Myocyte (in vitro differentiated cells): Measurements from ENCODE around the gene PACC1. TPM values are rescaled to one million over a fixed set of nuclear protein-coding genes. Genes with fewer than 3 reads are reported as not detected.

ENCODE experiments used
- DNase-seq: peaks from one replicate; pipeline ENCODE4 v3.0.0-alpha.2; 2012; ENCODE audit warnings: low read depth
- total RNA-seq: library from RNA; depleted of rRNA; stranded (reverse); fragments of >200 nt; gene quantifications from 2 replicates; pipeline ENCODE4 v1.2.3, GENCODE V29; 2014

Gene PACC1
- total RNA-seq, 1 donor from 2014 or later: 6.8 TPM

DNA sequence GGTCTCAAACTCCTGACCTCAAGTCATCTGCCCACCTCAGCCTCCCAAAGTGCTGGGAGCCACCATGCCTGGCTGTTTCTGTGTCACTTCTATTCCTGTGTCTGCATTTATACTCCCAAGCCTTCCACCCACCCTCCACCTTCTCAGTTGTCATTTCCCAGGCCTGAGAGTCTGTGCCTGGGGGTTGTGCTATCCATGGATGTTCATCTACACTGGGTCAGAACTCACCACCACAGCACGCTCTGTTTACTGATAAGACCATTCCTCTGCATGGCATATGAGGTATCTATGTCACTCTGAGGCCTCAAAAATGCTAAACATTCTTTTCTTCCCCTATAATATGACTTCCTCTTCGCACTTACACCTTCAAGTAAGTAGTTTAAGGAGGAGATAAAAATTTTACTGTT is 24.1 kb upstream of the PACC1 start:
- DNase-seq: no peak

DNA sequence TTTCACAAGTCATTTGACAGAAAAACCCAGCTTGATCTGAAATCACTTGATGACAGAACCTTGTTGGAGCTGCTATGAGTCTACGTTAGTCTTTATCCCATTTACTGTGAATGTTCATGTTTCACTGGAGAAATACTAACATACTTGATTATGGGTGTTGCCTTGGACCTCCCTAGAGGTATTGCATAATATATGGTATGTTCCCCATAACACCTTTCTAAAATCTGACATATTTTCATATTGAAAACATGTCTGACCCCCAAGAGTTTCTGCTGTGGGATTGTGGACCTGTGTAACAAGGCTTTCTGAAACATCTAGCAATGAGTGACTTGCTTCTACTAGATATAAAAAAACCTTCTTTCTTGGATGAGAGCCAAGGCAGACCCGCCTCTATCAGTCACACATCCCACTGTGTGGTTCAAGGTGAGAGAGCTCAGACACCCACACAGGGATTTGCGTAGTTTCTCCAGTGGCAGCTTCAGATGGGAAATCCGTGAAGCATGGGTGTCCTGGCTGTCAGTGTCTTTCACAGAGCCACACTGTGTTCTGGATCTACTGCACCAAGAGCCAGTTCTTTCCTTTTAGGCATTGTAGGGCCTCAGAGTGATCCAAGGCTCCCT is 22.6 kb upstream of the PACC1 start:
- DNase-seq: no peak

DNA sequence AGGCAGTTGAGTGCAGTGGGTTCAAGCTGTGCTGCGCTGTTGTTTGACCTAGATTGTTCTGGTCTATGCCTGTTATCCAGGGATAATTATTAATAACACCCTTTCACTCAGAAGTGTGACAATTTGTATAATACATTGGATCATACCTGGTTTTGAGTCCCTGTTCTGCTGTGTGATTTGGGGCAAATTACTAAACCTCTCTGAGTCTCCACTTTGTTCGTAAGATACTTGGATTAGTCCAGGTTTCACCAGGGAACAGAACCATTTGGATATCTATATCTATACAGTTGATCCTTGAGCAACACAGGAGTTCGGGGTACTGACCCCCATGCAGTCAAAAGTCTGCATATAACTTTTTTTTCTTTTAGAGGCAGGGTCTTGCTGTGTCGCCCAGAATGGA is 20.3 kb upstream of the PACC1 start:
- DNase-seq: no peak

DNA sequence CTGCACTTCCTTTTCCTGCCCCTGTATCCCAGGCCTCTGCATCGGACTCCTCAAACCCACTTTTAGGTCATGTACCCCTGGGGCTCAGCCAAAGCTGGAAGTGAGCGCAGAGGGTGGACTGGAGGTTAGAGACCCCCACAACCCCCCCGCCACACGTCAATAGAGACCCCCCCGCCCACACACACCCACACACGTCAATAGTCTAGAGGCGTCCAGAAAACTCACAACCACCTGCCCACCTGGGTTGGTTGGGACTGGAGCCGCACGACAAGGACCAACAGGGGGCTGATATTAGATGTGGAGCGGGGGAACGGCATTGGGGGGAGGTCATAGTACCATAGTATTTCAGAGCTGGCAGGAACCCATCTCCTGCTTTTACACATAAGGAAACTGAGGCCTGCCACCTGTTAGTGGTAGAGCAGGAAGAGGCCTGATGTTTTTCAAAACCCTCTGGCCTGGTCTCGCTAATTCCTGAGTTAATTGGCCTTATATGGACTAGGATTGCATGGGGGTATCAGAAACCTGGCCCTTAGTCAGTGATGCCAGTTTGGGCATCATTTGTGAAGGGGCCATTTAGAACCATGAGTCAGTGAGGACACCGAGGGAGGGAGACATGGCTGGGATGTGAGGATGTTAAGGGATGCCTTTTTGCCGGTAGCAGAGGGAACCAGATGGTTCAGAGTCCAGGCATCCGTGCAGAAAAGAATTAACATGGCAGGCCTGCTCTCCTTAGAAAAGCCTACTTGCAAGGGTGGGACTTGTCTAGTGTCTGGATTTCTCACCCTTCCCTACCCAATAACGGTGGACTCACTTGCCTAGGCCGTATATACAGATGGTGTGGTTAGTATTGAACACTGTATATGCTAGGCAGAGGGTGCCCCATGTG is 19.1 kb upstream of the PACC1 start:
- DNase-seq: no peak

DNA sequence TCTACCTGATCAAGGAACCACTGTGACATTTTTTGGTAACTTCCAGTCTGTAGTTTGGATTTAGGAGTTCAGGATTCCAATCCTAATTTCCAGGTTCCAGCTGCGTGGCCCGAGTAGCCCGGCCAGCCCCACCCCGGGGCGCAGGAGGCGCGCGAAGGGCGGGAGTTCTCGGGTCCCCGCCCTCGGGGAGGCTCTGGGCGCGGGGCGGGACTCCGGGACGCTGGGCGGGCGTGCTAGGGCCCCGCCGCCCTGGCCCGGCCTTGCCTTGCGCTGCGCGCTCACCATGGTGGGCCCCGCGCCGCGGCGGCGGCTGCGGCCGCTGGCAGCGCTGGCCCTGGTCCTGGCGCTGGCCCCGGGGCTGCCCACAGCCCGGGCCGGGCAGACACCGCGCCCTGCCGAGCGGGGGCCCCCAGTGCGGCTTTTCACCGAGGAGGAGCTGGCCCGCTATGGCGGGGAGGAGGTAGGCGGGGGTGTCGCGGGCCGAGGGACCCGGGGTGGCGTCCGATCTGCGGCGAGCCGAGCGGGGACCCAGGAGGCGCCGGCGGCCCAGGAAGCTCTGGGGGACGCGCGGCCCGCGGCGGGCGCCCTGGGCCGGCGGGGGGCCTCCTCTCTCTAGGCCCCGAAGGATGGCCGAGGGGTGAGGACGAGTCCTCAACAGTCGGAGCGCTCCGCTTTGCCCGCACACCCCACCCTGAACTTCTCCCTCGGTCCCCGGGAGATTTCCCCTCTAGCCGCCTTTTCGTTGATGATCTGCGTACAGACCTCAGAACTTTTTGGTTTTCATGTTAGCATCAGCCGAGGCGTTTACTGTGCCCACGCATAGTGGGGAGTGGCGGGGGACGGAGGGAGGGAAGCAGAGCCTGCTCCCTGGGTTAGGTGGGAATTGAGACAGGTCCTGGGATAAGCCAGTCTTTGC is 18.2 kb upstream of the PACC1 start, which contains the start of gene NENF:
NENF (plus strand) TSS at position 260 of the 916 bp plus-strand sequence; CDS start at position 284, 24 bp downstream.
- peak; percentile 87 for DNase-seq

DNA sequence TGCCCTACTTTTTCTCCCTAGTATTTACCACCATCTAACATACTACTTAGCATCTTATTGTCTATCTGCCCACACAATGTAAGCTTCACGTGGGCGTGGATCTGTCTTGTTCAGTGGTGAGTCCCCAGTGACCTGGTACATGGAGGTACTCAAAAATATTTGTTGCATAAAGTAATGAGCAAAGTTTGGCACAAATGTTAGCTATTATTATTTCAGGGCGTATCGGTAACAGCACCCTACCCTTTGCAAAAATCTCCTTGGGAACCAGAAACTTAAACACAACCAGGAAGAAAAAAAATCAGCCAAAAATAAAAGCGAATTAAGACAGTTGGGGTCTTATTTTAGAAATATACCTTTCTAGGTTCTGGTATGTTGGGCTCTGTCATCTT is 17.6 kb upstream of the PACC1 start:
- no peak for DNase-seq

DNA sequence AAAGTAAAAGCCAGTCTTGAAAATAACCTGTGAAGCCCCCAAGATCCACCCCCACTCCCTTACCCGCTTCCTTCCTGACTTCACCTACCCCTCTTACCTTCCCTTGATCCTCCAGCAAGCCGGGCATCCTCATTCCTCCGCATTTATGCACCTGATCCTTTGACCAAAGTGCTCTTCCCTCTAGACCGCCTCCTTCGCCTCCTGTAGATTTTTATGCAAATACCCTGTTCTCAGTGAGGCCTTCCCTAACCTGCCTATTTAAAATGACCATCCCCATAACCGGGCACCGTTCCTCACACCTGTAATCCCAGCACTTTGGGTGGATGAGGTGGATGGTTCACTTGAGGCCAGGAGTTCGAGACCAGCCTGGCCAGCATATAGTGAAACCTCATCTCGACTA is 17.0 kb upstream of the PACC1 start:
- DNase-seq: no peak

DNA sequence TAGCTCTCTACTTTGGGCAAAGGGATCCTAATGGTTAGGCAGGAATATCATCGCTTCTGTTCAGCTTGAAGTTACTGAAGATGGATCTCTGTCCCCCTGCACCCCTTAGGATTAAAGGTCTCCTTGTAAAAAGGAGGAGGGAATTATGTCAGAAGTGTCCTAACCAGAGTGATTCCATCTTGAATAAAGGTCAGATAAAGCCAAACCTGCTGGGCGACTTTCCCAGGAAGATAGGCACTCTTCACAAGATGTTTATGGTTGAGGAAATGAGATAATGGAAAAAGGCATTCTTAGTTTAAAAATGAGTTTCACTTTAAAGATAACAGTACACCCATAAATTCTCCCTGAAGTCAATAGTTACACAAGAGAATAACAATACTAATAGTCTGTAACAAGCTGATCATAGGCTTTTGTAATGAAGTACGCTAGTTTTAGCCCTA is 16.3 kb upstream of the PACC1 start:
- DNase-seq: no peak

DNA sequence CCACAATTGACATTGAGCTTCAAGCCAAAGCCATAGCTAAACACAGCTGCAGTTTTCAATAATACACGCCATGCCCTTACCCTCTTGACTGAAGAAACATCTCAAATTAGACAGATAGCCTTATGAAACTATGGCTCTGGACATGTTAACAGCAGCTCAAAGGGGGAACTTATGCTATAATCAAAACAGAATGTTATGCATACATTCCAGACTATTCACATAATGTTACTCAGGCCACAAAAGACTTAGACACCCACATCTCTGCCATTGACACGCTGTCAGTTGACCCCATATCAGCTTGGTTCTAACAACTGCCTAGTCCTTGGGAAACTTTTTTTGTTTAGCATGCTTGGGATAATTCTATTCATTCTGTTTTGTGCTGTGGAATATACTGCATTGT is 15.7 kb upstream of the PACC1 start:
- no peak for DNase-seq

DNA sequence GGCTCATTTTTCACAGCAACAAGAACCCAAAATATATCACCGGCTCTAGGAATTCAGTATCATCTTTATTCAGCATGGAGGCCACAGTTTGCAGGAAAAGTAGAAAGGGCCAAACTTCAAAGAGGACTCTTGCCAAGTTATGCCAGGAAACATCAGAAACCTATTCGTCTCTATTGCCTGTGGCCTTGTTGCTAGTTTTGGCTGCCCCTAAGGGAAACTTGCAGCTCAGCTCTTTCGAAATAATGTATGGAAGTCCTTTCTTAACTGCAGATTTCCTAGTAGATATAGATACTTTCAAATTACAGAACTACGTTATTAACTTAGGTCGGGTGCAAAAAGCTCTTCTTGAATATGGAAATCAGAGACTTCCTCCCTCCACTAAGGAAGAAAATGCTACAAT is 13.8 kb upstream of the PACC1 start:
- no peak for DNase-seq

DNA sequence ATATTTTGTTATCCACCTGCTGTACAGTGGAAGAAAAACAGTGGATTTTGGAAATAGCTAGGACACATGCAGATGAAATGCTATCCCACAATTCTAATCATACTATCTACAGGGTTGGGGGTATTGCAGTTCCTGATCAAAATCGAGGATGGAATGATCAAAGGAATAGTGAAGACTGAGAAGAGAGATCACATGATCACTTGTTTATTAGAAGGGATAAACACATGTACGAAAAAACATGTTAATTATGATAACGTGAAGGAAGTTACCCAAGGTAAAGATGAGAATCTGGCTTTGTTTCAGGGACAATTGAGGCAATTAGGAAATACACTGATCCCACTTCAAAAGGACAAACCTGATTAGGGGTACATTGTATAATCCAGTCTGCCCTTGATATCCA is 9.2 kb upstream of the PACC1 start:
- no peak for DNase-seq

DNA sequence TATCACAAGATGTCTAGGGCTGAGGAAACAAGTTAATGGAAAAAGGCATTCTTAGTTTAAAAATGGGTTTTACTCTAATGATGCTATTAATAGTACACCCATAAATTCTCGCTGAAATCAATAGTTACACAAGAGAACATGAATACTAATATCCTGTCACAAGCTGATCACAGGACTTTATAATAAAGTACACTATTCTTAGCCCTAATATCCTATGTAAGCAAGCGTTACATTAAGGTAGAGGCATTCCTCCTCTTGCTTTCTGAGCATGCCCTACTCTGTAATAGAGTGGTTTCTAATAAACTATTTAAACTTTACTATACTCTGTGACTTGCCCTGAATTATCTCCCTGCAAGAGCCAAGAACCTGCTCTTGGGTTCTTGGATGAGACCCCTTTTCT is 6.5 kb upstream of the PACC1 start:
- DNase-seq: no peak

DNA sequence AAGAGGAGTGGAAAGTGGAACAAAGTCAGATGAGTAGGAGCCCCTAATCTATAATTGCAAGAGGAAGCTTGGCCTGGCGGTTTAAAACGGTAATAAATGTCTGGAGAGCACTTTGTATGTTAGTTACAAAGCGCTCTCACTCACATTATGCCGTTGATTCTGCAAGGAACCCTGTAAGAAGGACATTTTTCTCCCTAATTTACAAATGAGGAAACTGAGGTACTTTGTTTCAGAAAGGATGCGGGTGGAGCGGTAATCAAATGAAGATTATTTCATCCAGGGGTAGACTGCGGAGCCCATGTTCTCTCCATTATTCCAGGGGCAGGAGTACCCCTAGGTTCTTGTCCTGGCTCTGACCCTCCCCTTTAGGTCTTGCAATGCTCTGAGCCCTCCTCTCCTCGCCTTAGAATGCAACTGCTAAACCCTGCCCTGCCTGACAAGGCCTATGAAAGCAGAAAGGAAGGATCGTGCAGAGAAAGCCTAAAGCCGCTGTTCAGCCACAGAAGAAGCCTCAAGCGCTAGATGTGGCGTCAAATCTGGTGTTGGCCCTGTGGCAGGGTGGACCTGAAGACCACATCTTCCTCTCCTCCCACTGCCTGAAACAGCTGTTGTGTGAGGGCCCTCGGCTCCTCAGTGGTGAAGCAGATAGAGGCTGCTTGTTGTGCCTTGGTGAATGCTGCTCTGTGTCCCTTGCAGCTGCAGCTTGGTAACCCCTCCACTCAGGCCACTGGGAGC is 588 bp upstream of the PACC1 start:
- DNase-seq: no peak

DNA sequence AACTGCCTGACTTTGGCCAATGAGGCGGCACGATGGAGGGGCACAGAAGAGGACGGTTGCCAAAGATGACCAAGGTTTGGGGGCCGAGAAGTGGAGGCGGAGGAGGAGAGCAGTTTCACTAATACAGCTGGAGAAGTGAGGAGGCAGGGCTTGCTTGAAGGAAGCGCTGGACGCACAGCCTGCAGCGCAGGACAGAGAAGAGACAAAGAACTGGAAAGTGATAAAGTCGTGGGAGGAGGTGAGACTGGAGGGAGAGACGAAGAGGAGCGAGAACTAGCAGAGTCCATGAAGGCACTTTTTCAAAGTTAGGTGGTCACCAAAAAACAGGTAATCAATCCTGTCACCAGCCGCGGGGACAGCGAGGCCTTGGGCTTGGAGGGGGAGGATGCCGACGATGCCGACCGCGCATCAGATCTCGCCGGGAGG is 771 bp downstream of the PACC1 start:
- peak; percentile 28 for DNase-seq

DNA sequence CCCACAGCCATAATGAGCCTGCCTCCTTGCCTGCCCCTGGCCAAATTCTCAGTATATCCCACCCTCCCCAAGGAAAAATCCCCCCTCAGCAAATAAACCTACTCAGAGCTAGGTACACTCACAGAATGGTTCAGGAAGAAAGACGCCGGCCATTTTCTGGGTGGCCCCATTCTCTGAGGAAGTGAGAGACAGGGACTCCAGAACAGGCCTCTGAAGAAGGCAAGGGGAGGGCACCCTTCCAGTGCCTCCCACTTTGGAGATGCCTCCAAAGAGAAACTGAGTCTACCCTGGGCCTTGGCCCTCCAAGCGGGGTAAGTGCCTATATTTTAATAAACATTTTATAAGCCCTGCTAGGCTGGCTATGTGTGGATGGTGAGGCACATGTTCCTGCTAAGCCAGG is 2.3 kb downstream of the PACC1 start:
- DNase-seq: no peak

DNA sequence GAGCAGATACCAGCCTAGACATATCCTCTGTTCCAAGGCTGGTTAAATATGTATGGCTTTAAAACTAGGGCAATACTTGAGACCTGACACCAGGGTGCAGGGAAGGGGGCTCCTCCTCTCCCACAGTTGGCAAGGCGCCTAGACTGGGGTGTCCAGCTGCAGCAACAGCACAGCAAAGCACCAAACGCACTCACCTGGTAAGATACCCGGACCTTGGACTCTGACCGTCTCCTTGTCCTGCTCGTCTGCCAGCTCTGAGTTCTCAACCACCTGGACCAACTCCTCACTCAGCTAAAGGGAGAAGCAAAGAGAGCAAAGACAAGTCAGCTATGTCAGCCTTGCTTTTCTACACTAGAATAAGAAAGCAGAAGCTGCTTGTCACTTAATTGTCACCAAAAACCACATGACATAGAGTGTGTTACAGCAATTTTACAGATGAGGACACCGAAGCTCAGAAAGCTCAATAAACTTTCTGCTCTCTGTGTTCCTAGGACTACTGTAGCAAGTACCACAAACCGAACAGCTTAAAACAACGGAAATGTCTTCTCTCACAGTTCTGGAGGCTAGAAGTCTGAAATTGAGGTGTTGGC is 4.4 kb downstream of the PACC1 start:
- no peak for DNase-seq

DNA sequence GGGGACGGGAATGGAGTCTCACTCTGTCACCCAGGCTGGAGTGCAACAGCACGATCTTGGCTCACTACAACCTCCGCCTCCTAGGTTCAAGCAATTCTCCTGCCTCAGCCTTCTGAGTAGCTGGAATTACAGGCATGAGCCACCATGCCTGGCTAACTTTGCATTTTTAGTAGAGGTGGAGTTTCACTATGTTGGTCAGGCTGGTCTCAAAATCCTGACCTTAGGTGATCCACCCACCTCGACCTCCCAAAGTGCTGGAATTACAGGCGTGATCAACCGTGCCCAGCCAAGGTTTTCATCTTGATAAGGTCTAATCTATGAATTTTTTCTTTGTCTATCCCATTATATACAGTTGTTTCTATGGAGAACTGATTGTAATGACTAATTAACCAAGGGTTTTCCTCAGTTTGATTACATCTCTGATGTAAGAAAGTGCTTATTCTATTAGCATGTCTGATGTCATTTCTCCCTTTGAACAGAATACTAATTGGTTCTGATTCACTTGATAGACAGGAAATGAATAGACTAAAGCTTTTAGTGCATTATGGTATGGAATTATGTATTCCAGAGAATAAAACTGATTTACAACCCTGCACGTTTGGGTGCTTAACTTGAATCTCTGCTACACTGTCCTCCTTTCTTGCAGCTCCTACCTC is 11.9 kb downstream of the PACC1 start:
- no peak for DNase-seq

DNA sequence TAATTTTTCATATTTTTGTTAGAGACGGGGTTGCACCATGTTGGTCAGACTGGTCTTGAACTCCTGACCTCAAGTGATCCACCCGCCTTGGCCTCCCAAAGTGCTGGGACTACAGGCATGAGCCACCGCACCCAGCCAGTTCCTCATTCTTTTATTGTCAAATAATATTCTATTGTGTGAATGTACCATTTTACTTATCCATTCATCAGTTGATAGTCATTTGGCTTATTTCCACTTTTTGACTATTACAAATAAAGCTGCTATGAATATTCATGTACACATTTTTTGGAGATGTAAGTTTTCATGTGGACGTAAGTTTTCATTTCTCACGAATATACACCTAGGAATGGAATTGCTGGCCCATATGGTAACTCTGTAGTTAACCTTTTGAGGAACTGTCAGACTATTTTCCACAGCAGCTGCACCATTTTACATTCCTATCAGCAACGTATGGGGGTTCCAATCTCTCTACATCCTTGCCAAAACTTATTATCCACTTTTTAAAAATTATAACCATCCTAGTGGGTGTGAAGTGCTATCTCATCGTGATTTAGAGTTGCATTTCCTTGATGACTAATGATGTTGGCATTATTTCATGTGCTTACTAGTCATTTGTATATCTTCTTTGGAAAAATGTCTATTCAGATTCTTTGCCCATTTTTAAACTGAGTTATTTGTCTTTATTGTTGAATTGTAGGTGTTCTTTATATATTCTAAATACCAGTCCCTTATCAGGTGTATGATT is 12.7 kb downstream of the PACC1 start:
- DNase-seq: no peak

DNA sequence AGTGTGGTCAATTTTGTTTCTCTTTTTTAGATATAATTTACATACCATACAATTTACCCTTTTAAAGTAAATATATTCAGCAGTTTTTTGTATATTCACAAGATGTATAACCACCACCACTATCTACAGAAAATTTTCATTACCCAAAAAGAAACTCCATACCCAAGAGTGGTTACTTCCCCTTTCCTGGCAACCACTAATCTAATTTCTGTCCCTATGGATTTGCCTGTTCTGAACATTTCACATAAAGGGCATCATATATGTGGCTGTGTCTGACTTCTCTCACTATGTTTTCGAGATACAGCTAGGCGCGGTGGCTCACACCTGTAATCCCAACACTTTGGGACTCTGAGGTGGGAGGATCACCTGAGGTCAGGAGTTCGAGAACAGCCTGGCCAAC is 13.6 kb downstream of the PACC1 start:
- DNase-seq: no peak
